Astrocyte (in vitro differentiated cells and primary cell): Measurements from ENCODE around the gene IL19. TPM values are rescaled to one million over a fixed set of nuclear protein-coding genes. Genes with fewer than 3 reads are reported as not detected.

Source experiments
- DNase-seq: peaks from one replicate; pipeline ENCODE4 v3.0.0-alpha.2; 2010; ENCODE audit warnings: low read depth
- FAIRE-seq: peaks from 2 replicates; lab custom pipeline; 2011; peaks lifted over from hg19 to GRCh38; lab: Jason Lieb, UNC
- H2AFZ ChIP-seq: 2 replicates; pipeline ENCODE4 v1.6.0; 2012; ENCODE audit warnings: low read depth, low read length, inconsistent platforms
- H3K27ac ChIP-seq: 2 replicates; pipeline ENCODE4 v1.5.1; 2011; ENCODE audit warnings: low read depth, low read length, inconsistent platforms
- H3K27me3 ChIP-seq: 2 replicates; pipeline ENCODE4 v1.6.0; 2011; ENCODE audit warnings: low read length, inconsistent platforms; ENCODE audit not compliant: insufficient read depth
- H3K36me3 ChIP-seq: 2 replicates; pipeline ENCODE4 v1.5.1; 2011; ENCODE audit warnings: low read length, inconsistent platforms; ENCODE audit not compliant: insufficient read depth
- H3K4me1 ChIP-seq: 2 replicates; pipeline ENCODE4 v1.5.1; 2011; ENCODE audit warnings: low read length, inconsistent platforms; ENCODE audit not compliant: insufficient read depth
- H3K4me2 ChIP-seq: 2 replicates; pipeline ENCODE4 v1.6.0; 2012; ENCODE audit warnings: low read length, inconsistent platforms
- H3K4me3 ChIP-seq: 2 replicates; pipeline ENCODE4 v1.5.1; 2011; ENCODE audit warnings: low read depth, mild to moderate bottlenecking, low read length, inconsistent platforms; ENCODE audit not compliant: insufficient read depth
- H3K79me2 ChIP-seq: 2 replicates; pipeline ENCODE4 v1.6.0; 2012; ENCODE audit warnings: mild to moderate bottlenecking, low read length, inconsistent platforms; ENCODE audit not compliant: insufficient read depth
- H3K9ac ChIP-seq: 2 replicates; pipeline ENCODE4 v1.6.0; 2012; ENCODE audit warnings: mild to moderate bottlenecking, low read length, inconsistent platforms
- H3K9me3 ChIP-seq: 2 replicates; pipeline ENCODE4 v1.5.1; 2012; ENCODE audit warnings: low read depth, mild to moderate bottlenecking, low read length, inconsistent platforms; ENCODE audit not compliant: insufficient read depth
- H4K20me1 ChIP-seq: 2 replicates; pipeline ENCODE4 v1.6.0; 2012; ENCODE audit warnings: low read length, inconsistent platforms; ENCODE audit not compliant: insufficient read depth
- H3K27ac Mint-ChIP-seq: one replicate; pipeline ENCODE4 v1.8.0; 2021; ENCODE audit warnings: mild to moderate bottlenecking, mixed read lengths; ENCODE audit not compliant: unreplicated experiment
- H3K27me3 Mint-ChIP-seq: one replicate; pipeline ENCODE4 v1.8.0; 2021; ENCODE audit warnings: low read depth, mixed read lengths; ENCODE audit not compliant: unreplicated experiment
- H3K36me3 Mint-ChIP-seq: one replicate; pipeline ENCODE4 v1.8.0; 2021; ENCODE audit warnings: low read depth, mixed read lengths; ENCODE audit not compliant: unreplicated experiment
- H3K4me1 Mint-ChIP-seq: one replicate; pipeline ENCODE4 v1.8.0; 2021; ENCODE audit warnings: low read depth, mixed read lengths; ENCODE audit not compliant: unreplicated experiment
- H3K4me3 Mint-ChIP-seq: one replicate; pipeline ENCODE4 v1.8.0; 2021; ENCODE audit warnings: mild to moderate bottlenecking, moderate library complexity, mixed read lengths; ENCODE audit not compliant: unreplicated experiment
- H3K9me3 Mint-ChIP-seq: one replicate; pipeline ENCODE4 v1.8.0; 2021; ENCODE audit warnings: mild to moderate bottlenecking, mixed read lengths; ENCODE audit not compliant: unreplicated experiment
- CTCF ChIP-seq: IDR thresholded peaks from 2 replicates; pipeline ENCODE4 v1.5.1; 2011; ENCODE audit warnings: low read depth, mild to moderate bottlenecking, inconsistent platforms, low read length, moderate library complexity; ENCODE audit not compliant: insufficient read depth
- EZH2 ChIP-seq: IDR thresholded peaks from 2 replicates; pipeline ENCODE4 v1.6.1; 2012; ENCODE audit warnings: mild to moderate bottlenecking, low read length, inconsistent platforms; ENCODE audit not compliant: insufficient read depth
- total RNA-seq: library from RNA; stranded (reverse); gene quantifications from 2 replicates; pipeline ENCODE4 v1.2.1, GENCODE V29; 2021

The IL19 gene
- total RNA-seq, 1 donor from 2014 or later: 0.23 TPM

GRCh38 chr1:206833106-206833680 lies 62.6 kb downstream of the IL19 start:
- no peaks in the 10 kb centered on the region for H3K36me3 ChIP-seq
- no peaks in the 10 kb centered on the region for H3K79me2 ChIP-seq
- no peak for DNase-seq
- TF ChIP-seq CTCF (no peak), EZH2 (no peak)
- H4K20me1 ChIP-seq: no peaks in the 10 kb centered on the region
- no peak for FAIRE-seq
- H3K4me3 ChIP-seq: no peak overlapping the region
- no peaks in the 10 kb centered on the region for H3K9me3 ChIP-seq
- Mint-ChIP-seq H3K27ac (no peak overlapping the region), H3K4me3 (no peak overlapping the region), H3K27me3 (peaks cover 13% of the 10 kb centered on the region), H3K9me3 (peaks cover 5% of the 10 kb centered on the region), H3K36me3 (no peaks in the 10 kb centered on the region), H3K4me1 (peaks cover 30% of the 10 kb centered on the region)
- no peak overlapping the region for H2AFZ ChIP-seq
- no peaks in the 10 kb centered on the region for H3K4me1 ChIP-seq
- H3K27ac ChIP-seq: no peak overlapping the region
- no peak overlapping the region for H3K9ac ChIP-seq
- H3K4me2 ChIP-seq: no peak overlapping the region
- peaks cover 28% of the 10 kb centered on the region for H3K27me3 ChIP-seq

- H3K4me1 Mint-ChIP-seq: peaks cover 34% of the 10 kb centered on the region
- H2AFZ ChIP-seq: no peak overlapping the region
- FAIRE-seq: no peak
- peaks cover 5% of the 10 kb centered on the region for H3K9me3 Mint-ChIP-seq
- no peak for DNase-seq
- no peaks in the 10 kb centered on the region for H3K9me3 ChIP-seq
- H3K27me3 Mint-ChIP-seq: peaks cover 13% of the 10 kb centered on the region
- H3K9ac ChIP-seq: no peak overlapping the region
- no peaks in the 10 kb centered on the region for H3K79me2 ChIP-seq
- no peak overlapping the region for H3K27ac Mint-ChIP-seq
- peaks cover under 1% of the 10 kb centered on the region for H3K4me1 ChIP-seq
- no peak overlapping the region for H3K4me3 ChIP-seq
- H3K4me2 ChIP-seq: no peak overlapping the region
- peaks cover 26% of the 10 kb centered on the region for H3K27me3 ChIP-seq
- H3K36me3 Mint-ChIP-seq: no peaks in the 10 kb centered on the region
- H3K4me3 Mint-ChIP-seq: peak overlapping the region; percentile 40
- H4K20me1 ChIP-seq: no peaks in the 10 kb centered on the region
- no peak overlapping the region for H3K27ac ChIP-seq
- TF ChIP-seq CTCF (no peak), EZH2 (no peak)
- H3K36me3 ChIP-seq: no peaks in the 10 kb centered on the region
These were observed 63.2 kb downstream of the IL19 start for GRCh38 chr1:206833801-206834200.

- Mint-ChIP-seq H3K4me1 (peaks cover 38% of the 10 kb centered on the region), H3K27ac (no peak overlapping the region), H3K36me3 (no peaks in the 10 kb centered on the region), H3K27me3 (peaks cover 13% of the 10 kb centered on the region), H3K9me3 (peaks cover 2% of the 10 kb centered on the region), H3K4me3 (no peak overlapping the region)
- no peak for DNase-seq
- no peak for FAIRE-seq
- no peak for TF ChIP-seq EZH2
- TF ChIP-seq CTCF: no peak
- Histone ChIP-seq H3K27ac (no peak overlapping the region), H3K9ac (no peak overlapping the region), H3K27me3 (peaks cover 26% of the 10 kb centered on the region), H4K20me1 (no peaks in the 10 kb centered on the region), H2AFZ (no peak overlapping the region), H3K4me2 (no peak overlapping the region), H3K36me3 (no peaks in the 10 kb centered on the region), H3K79me2 (no peaks in the 10 kb centered on the region), H3K4me3 (no peak overlapping the region), H3K4me1 (peaks cover 5% of the 10 kb centered on the region), H3K9me3 (no peaks in the 10 kb centered on the region)
These were observed 63.6 kb downstream of the IL19 start for GRCh38 chr1:206834217-206834616.
